ENCODE measurements around the gene MYO10. TPM values are rescaled to one million over a fixed set of nuclear protein-coding genes. Genes with fewer than 3 reads are reported as not detected.
"Not testable (repeated sequence)": the region's sequence is repeated elsewhere in the genome, so short reads cannot be mapped to it uniquely, and the experiment has no call there.

Gene MYO10
- total RNA-seq, 3 donors from 2014 or later: 0.18 to 0.54 (median 0.40) TPM

DNA sequence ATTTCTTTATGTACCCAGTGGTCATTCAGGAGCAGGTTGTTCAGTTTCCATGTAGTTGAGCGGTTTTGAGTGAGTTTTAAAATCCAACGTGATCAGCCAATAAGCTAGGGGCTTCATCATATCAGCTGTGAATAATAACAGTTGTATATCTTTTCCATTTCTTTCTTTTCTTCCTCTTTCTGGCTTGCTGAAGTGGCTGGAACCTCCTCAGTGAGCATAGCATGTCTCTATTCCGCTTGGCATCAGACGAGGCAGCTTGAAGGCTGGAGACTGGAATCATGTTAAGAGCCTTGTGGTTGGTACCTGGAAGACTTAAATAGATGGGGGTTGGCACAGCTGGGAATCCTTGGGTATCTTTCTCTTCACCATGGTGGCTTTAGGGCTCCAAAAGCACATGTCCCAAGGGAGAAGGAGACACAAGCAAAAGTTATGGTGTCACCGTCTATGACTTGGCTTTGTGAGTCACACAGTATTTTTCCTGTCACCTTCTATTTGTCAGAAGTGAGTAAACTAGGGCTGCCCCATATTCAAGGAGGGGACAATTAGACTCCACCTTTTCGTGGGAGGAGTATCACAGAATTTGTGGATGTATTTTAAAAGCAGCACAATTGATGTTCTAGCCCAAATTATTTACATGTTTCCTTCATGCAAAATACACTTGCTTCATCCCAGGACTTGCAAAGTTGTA, 281.3 kb downstream of the MYO10 start:
- Mint-ChIP-seq H3K4me1 (ENCODE audit: low read depth) (peaks cover 3% of the 10 kb centered on the region), H3K4me3 (no peak overlapping the region), H3K36me3 (ENCODE audit: insufficient read depth) (no peaks in the 10 kb centered on the region), H3K27me3 (ENCODE audit: low read depth) (no peaks in the 10 kb centered on the region), H3K9me3 (no peaks in the 10 kb centered on the region)
- peak; percentile 82 to 93 for ATAC-seq
- no peak for DNase-seq

DNA sequence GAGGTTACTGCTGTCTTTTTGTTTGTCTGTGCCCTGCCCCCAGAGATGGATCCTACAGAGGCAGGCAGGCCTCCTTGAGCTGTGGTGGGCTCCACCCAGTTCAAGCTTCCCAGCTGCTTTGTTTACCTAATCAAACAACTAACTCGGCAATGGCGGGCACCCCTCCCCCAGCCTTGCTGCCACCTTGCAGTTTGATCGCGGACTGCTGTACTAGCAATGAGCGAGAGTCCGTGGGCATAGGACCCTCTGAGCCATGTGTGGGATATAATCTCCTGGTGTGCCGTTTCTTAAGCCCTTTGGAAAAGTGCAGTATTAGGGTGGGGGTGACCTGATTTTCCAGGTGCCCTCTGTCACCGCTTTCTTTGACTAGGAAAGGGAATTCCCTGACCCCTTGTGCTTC, 287.3 kb downstream of the MYO10 start:
- H3K36me3 Mint-ChIP-seq (ENCODE audit: insufficient read depth); DNase-seq; H3K27me3 Mint-ChIP-seq (ENCODE audit: low read depth); H3K9me3 Mint-ChIP-seq; H3K4me3 Mint-ChIP-seq; ATAC-seq; H3K4me1 Mint-ChIP-seq (ENCODE audit: low read depth): not testable (repeated sequence)

DNA sequence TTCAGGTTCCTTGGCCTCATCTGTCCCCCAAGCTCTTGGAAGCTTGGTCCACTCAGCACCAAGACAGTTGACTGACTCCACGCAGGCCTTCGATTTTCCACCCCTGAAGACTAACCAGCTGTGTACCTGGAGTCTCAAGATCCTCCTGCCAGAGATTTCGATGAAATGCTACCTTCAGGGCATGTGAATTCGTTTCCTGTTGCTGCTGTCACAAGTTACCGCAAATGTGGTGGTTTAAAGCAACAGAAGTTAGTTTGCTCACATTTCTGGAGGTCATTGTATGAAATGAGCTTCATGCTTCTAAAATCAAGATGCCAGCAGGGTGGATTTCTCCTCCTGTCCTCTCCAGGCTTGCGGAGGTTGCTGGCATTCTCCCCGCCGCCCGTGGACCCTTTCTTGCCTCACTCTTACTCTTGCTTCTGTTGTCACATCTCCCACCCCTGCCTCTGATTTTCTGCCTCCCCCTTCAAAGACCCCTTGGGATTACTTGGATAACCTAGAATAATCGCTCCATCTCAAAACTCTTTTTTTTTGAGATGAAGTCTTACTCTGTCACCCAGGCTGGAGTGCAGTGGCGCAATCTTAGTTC, 291.7 kb downstream of the MYO10 start:
- no peak for DNase-seq
- Mint-ChIP-seq H3K36me3 (ENCODE audit: insufficient read depth) (no peaks in the 10 kb centered on the region), H3K4me3 (peak overlapping the region; percentile 24), H3K4me1 (ENCODE audit: low read depth) (peaks cover 6% of the 10 kb centered on the region), H3K9me3 (peaks cover 7% of the 10 kb centered on the region), H3K27me3 (ENCODE audit: low read depth) (no peaks in the 10 kb centered on the region)
- no peak for ATAC-seq

DNA sequence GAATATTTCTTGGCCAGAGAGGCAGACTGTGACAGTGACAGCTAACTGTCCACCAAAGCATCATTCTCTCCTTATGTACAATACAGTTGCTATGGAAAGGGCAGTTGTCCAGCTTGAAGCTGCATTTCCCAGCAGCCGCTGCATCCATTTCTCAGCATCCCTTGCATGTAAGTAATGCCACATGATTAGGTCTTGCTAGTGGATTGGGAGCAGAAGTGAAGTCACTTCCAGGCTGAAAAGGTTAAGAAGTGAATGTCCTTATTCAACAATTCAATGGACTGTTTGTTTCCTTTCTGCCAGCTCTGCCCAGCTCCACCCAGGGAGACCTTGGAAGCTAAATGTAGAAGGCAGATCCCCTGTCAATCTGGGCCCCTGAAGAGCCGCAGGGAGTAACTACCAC, 293.2 kb downstream of the MYO10 start:
- no peaks in the 10 kb centered on the region for H3K27me3 Mint-ChIP-seq (ENCODE audit: low read depth)
- no peak for DNase-seq
- no peak overlapping the region for H3K4me3 Mint-ChIP-seq
- peaks cover 4% of the 10 kb centered on the region for H3K9me3 Mint-ChIP-seq
- H3K36me3 Mint-ChIP-seq (ENCODE audit: insufficient read depth): no peaks in the 10 kb centered on the region
- ATAC-seq: no peak
- peaks cover 6% of the 10 kb centered on the region for H3K4me1 Mint-ChIP-seq (ENCODE audit: low read depth)

DNA sequence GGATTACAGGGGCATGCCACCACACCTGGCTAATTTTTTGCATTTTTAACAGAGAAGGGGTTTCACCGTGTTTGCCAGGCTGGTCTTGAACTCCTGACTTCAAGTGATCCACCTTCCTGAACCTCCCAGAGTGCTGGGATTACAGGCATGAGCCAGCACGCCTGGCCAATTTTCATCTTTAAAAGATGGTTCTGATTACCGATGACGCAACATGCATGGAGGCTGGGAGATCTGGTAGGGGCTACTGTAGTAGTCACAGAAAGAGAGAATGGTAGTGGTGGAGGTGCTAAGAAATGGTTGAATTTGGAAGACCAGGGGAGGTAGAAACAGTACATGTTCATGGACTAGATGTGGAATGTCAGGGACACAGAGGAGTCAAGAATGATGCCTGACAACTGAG, 296.9 kb downstream of the MYO10 start:
- DNase-seq (no peak), ATAC-seq (no peak)
- Mint-ChIP-seq H3K4me3 (no peak overlapping the region), H3K36me3 (ENCODE audit: insufficient read depth) (no peaks in the 10 kb centered on the region), H3K4me1 (ENCODE audit: low read depth) (peaks cover 2% of the 10 kb centered on the region), H3K9me3 (no peaks in the 10 kb centered on the region), H3K27me3 (ENCODE audit: low read depth) (no peaks in the 10 kb centered on the region)

DNA sequence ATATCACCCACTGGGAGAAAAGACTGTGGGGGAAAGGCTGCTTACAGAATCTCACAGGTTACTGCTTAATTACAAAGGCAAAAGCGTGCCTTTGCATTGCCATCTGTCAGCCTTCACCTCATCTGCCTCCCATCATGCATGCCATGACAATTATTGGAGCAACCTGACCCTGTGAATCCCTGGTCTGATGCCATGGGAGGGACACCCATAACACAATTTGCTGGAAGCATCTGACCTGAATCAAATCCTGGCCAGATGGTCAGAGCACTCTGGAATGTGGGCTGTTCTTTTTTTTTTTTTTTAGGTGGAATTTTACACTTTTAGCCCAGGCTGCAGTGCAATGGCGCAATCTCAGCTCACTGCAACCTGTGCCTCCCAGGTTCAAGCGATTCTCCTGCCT, 307.7 kb downstream of the MYO10 start:
- no peaks in the 10 kb centered on the region for H3K9me3 Mint-ChIP-seq
- no peak for ATAC-seq
- no peak overlapping the region for H3K4me3 Mint-ChIP-seq
- DNase-seq: no peak
- H3K27me3 Mint-ChIP-seq (ENCODE audit: low read depth): no peaks in the 10 kb centered on the region
- H3K36me3 Mint-ChIP-seq (ENCODE audit: insufficient read depth): no peaks in the 10 kb centered on the region
- peaks cover 45% of the 10 kb centered on the region for H3K4me1 Mint-ChIP-seq (ENCODE audit: low read depth)

DNA sequence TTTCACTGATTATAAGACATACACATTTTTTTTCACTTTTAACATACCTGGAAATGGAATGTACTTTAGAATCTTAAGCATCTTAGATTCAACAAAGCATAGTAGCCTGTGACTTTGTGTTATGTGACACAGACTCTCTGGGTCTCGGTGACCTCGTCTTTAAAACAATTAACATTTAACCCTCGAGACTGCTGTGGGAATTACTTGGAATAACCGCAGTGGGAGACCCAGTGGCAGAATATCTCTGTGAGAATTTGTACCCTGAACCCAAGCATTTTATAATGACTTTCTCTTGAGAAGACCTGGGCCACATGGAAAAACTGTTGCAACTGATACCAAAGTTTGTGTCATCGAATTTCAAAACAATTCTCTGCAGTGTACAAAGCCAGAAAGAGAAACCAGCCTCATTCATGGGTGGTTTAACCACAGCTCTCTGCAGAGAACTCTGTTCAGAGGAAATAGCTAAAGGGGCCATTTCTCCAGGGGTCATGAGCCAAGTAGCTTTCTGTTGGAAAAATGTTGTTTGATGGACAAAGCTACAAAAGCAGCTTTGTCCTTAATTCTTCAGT, 309.3 kb downstream of the MYO10 start:
- no peaks in the 10 kb centered on the region for H3K9me3 Mint-ChIP-seq
- no peaks in the 10 kb centered on the region for H3K27me3 Mint-ChIP-seq (ENCODE audit: low read depth)
- H3K36me3 Mint-ChIP-seq (ENCODE audit: insufficient read depth): no peaks in the 10 kb centered on the region

DNA sequence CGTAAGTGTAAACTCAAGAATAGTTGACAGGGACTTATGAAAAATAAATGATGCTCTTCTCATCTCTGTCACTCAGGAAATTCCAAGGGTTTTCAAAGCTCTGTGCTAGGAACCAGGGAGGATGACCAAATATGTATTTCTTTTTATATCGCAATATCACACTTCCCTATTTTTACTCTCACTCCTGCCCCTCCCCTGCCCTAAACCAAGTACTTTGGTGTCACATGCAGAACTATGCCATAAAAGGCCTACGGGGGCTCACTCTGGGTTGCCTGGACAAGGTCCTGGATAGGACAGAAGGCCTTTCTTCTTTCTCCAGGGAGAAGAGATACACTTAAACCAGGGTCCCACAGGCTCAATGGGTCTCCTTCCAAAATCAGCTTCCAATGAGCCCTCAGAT, 311.0 kb downstream of the MYO10 start:
- Mint-ChIP-seq H3K4me1 (ENCODE audit: low read depth) (peaks cover 38% of the 10 kb centered on the region), H3K36me3 (ENCODE audit: insufficient read depth) (no peaks in the 10 kb centered on the region), H3K4me3 (no peak overlapping the region), H3K27me3 (ENCODE audit: low read depth) (no peaks in the 10 kb centered on the region), H3K9me3 (no peaks in the 10 kb centered on the region)
- DNase-seq (no peak), ATAC-seq (no peak)

More for the DNA sequence above, 309.3 kb downstream of the MYO10 start:
- Mint-ChIP-seq H3K4me3 (no peak overlapping the region), H3K4me1 (ENCODE audit: low read depth) (peaks cover 45% of the 10 kb centered on the region)
- no peak for DNase-seq
- peak; percentile 90 to 92 for ATAC-seq

DNA sequence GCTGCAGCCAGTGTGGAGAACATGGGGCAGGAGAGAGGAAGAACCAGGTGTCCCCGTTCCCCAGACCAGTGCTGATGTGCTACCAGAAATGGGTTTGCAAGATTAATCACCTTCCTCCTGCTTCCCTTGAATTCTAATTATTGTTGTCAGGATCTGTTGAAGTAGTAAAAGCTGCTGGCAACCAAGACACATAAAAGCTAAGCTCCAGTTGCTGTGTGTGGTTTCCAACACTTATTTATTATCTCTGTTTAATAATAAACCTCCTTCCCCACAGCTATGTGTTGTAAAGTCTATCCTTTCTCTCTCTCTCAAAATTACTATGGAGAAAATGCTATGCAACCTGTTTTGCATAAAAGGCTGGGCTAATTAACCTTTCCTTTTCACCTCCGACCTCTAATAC, 317.0 kb downstream of the MYO10 start:
- no peaks in the 10 kb centered on the region for H3K27me3 Mint-ChIP-seq (ENCODE audit: low read depth)
- no peak overlapping the region for H3K4me3 Mint-ChIP-seq
- ATAC-seq (no peak), DNase-seq (no peak)
- H3K9me3 Mint-ChIP-seq: no peaks in the 10 kb centered on the region
- no peaks in the 10 kb centered on the region for H3K36me3 Mint-ChIP-seq (ENCODE audit: insufficient read depth)
- H3K4me1 Mint-ChIP-seq (ENCODE audit: low read depth): peaks cover 18% of the 10 kb centered on the region

DNA sequence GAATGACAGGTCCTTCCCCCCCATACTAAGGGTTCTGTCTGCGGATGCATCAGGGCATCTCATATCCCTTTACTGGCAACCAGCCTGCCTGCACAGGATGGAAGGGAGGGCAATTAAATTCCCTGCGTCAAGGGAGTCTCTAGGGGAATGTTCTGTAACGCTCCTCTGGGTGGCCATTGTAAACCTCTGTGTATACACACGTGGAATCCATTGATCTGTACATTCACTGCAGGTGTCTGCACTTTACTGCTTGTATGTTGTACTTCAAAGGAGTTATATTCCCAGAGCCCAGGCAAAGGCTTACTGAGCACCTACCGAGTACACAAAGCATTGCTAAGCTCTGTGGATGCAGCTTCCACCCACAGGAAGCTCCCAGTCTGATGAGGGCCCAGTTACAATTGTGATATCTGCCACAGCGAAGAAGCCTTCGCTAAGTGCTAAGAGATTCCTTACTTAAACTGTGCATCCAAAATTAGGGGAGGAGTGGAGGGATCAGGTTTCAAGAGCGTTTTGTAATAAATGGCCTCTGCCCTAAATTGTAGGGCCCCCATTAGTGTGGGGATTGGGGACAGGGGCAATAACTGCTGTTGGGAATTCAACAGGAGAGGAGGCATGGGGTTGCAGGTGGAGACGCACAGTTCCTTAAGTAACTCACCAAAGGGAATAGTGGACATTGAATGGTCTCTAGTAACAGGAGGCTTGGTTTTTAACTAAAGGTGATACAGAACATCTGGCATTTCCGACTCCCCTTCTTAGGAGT, 317.8 kb downstream of the MYO10 start:
- Mint-ChIP-seq H3K4me1 (ENCODE audit: low read depth) (peaks cover 24% of the 10 kb centered on the region), H3K36me3 (ENCODE audit: insufficient read depth) (no peaks in the 10 kb centered on the region), H3K27me3 (ENCODE audit: low read depth) (no peaks in the 10 kb centered on the region), H3K4me3 (no peak overlapping the region), H3K9me3 (no peaks in the 10 kb centered on the region)
- ATAC-seq (no peak), DNase-seq (no peak)

DNA sequence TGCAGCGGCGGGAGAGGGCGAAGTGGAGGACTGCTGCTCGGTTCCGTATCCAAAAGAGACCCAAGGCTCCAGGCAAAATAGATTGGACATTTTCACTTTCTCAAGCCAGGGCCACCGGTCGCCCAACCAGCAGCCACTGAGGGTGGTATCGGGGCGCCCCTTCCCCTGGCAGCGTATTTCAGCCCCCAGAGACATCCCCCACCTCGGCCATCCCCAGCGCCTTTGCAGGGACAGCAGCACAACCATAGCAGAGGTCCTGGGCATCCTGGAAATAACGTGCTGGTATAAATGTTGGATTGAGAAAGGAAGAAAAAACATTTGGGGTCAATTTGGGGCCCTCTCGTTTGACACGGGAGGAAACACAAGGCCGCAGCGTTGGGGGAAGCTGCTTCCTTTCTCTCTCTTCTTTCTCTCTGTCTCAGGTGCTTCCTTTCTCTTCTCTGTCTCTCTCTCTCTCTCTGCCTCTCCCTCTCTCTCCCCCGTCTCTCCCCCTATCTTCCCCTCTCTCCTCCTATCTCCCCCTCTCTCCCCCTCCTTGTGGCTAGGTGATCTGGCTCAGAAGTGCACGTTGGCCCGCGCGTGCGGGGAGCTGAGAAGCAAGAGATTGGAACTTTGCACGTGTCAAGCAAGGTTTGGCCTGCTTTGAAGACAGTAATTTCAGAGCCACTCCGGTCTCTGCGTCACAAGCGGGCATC, 318.7 kb downstream of the MYO10 start:
- Mint-ChIP-seq H3K27me3 (ENCODE audit: low read depth) (no peaks in the 10 kb centered on the region), H3K4me1 (ENCODE audit: low read depth) (peaks cover 32% of the 10 kb centered on the region), H3K36me3 (ENCODE audit: insufficient read depth) (no peaks in the 10 kb centered on the region), H3K9me3 (no peaks in the 10 kb centered on the region), H3K4me3 (no peak overlapping the region)
- DNase-seq: peak; percentile 46
- peak; percentile 19 to 25 for ATAC-seq

DNA sequence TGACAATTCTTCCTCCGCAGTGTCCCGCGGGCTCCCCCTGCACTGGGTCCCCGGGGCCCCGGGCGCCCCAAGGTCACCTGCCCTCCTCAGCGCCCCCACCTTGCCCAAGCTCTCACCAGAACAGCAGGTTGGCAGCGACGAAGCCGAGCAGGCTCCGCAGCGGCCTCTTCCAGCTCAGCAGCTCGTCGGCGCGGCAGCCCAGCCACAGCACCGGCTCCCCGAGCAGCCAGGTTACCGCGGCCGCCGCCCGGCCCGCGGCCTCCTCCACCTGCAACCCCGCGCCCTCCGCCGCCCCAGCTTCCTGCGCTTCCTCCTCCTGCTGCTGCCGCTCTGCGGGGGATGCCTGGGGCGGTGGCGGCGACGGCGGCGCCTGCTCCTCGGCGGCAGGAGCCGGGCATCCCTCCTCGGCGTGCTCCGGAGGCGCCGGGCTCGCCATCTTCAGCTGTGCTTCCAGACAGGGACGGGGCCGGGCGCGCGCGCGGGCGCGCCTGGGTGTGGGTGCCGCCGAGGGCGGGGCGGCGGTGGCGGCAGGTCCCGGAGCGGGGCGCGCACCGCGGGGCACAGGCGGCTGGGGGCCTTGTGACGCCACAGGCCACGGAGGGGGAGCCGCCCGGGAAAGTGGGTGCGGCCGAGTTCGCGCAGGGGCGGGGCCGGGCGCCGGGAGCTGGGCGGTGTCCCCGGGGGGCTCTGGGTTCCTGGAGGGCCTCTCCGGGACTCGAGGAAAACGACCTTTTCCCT, 319.4 kb downstream of the MYO10 start, which contains the start of gene RETREG1:
Gene RETREG1, minus strand, starts transcription at position 462 of the 738 bp plus-strand sequence. Its CDS starts 26 bp downstream, at position 436.
- ATAC-seq (peak; percentile 83 to 86), DNase-seq (peak; percentile 83)
- peak within 1 kb of the TSS; percentile 93 for H3K4me3 Mint-ChIP-seq

DNA sequence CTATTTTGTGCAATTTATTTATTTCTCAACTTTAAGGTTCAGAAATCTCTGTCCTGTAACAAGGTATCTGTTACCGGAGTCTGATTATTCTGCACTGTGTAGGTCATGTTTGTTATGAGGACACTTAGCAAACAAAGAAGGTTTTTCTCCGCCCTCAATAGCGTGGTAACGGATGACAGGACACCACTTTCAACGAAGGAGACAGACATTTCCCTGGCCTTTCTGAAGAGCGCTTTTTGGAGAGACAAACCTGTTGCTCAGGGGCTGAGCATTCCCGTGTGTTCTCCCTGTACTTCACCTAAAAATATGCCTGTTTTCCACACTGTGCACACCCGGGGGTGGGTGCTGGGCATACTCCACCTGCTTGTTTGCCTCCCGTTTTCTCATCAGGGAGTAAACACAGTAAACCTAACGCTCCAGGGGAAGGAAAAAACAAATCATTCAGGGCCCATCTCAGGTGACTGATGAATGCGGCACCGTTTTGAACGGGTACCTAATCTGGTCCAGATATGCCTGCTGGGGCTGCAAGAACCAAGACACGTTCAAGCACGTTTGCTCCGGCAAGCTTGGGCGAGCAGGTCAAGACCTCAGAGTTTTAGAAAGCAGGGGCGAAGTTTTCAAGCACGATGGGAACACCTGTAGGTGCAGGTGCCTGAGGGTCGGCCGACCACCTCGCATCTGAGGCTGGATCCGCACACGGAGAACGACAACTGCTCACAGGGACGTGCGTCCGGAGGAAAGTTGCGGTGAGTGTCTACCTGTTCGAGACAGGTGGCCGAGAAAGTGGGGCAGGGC, 320.1 kb downstream of the MYO10 start:
- Mint-ChIP-seq H3K4me1 (ENCODE audit: low read depth) (peaks cover 43% of the 10 kb centered on the region), H3K27me3 (ENCODE audit: low read depth) (no peaks in the 10 kb centered on the region), H3K36me3 (ENCODE audit: insufficient read depth) (no peaks in the 10 kb centered on the region), H3K9me3 (no peaks in the 10 kb centered on the region), H3K4me3 (peak overlapping the region; percentile 93)
- DNase-seq (no peak), ATAC-seq (no peak)

More for the DNA sequence above, 319.4 kb downstream of the MYO10 start, which contains the start of gene RETREG1:
- Mint-ChIP-seq H3K27me3 (ENCODE audit: low read depth) (no peaks in the 10 kb centered on the region), H3K36me3 (ENCODE audit: insufficient read depth) (no peaks in the 10 kb centered on the region), H3K4me1 (ENCODE audit: low read depth) (peaks cover 36% of the 10 kb centered on the region), H3K9me3 (no peaks in the 10 kb centered on the region)
